Ectodermal cell (in vitro differentiated cells): ENCODE measurements around the gene KIFAP3. TPM values are rescaled to one million over a fixed set of nuclear protein-coding genes. Genes with fewer than 3 reads are reported as not detected.
A peak's percentile ranks its signal among the peaks of the same experiment; 100 is the strongest.
"Not testable (repeated sequence)": the region's sequence is repeated elsewhere in the genome, so short reads cannot be mapped to it uniquely, and the experiment has no call there.

Source experiments
- H3K27ac ChIP-seq: 2 replicates; pipeline ENCODE4 v1.7.0; 2013; ENCODE audit warnings: mild to moderate bottlenecking, low read depth, low read length; ENCODE audit not compliant: insufficient read depth, poor library complexity, severe bottlenecking
- H3K27me3 ChIP-seq: 2 replicates; pipeline ENCODE4 v1.7.0; 2013; ENCODE audit warnings: mild to moderate bottlenecking, low read length; ENCODE audit not compliant: insufficient read depth, control insufficient read depth, poor library complexity, severe bottlenecking
- H3K36me3 ChIP-seq: one replicate; pipeline ENCODE4 v1.7.0; 2013; ENCODE audit warnings: low read length; ENCODE audit not compliant: control insufficient read depth, insufficient read depth
- H3K4me1 ChIP-seq: one replicate; pipeline ENCODE4 v1.7.0; 2013; ENCODE audit warnings: low read length; ENCODE audit not compliant: control insufficient read depth, insufficient read depth
- H3K4me3 ChIP-seq: 2 replicates; pipeline ENCODE4 v1.7.0; 2013; ENCODE audit warnings: low read depth, low read length, control low read depth; ENCODE audit not compliant: insufficient read depth
- H3K9me3 ChIP-seq: 2 replicates; pipeline ENCODE4 v1.7.0; 2013; ENCODE audit warnings: mild to moderate bottlenecking, low read length, moderate library complexity; ENCODE audit not compliant: control insufficient read depth
- WGBS, 2 experiments: methylation state at CpG; one replicate each; pipeline ENCODE4 v1.1.7; 2013; ENCODE audit warnings: missing lambda C conversion rate in 2 of 2; 5-methylcytosine and 5-hydroxymethylcytosine counted together
- polyA plus RNA-seq, 4 experiments: library from polyadenylated mRNA; stranded (reverse); fragments of 50-300 nt; gene quantifications; one replicate each; pipeline ENCODE4 v1.2.3, GENCODE V29; 2013

KIFAP3 gene
- 14.5 TPM for polyA plus RNA-seq (2013, experiment 1 of 4)
- polyA plus RNA-seq (2013, experiment 2 of 4), result 13.4 TPM
- 13.1 TPM for polyA plus RNA-seq (2013, experiment 3 of 4)
- 13.9 TPM for polyA plus RNA-seq (2013, experiment 4 of 4)

DNA sequence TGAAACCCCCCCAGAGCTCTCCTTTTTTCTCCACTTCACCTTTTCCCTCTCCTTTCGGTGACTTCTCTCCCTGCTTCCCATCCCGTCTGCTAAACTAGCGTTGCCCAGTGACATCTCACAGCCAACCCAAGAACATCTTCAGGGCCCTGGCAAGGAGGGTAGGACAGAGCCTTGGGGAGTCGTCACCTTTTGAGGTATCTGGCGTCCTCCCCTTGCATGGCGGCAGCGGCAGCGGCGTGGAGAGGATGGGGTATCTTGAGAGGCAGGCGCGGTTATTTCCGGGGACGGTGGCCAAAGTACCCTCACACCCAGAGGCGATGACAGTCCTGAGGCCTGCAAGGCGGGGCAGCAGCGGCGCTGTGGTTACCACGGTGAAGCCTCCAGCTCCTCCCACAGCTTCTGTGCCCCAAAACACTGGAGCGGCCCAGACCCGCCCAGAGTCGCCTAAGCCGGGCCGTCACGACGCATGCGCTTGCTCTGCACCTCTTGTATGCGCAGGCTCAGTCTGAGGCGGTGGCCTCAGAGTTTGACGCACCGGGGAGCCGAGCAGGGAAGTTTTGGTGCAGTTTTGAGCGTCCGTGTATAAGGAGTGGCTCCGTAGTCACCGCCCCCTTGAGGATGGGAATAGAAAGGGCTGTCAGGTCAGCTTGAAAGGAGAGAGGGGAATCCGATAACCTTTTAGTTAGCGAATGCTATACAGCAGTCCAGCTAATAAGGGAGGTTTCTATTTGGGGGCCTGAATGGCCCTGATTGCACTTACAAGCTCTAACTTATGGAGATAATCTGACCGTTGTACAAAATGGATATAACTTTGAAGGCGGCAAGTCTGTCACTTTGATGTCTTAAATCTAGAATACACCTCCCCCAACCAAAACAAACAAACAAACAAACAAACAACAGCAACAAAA is at the start of gene KIFAP3:
TSS of gene KIFAP3 (minus strand) at position 446 of the 908 bp plus-strand sequence. CDS start at position 218, 228 bp downstream.
- Histone ChIP-seq H3K36me3 (no peaks in the 10 kb centered on the region), H3K27me3 (no peaks in the 10 kb centered on the region), H3K4me3 (peak within 1 kb of the TSS; percentile 74), H3K9me3 (no peaks in the 10 kb centered on the region), H3K4me1 (no peaks in the 10 kb centered on the region), H3K27ac (no peak within 1 kb of the TSS)
- WGBS, 2 experiments, result 1 to 3% methylated on average over 37 to 39 of the region's 39 CpGs

DNA sequence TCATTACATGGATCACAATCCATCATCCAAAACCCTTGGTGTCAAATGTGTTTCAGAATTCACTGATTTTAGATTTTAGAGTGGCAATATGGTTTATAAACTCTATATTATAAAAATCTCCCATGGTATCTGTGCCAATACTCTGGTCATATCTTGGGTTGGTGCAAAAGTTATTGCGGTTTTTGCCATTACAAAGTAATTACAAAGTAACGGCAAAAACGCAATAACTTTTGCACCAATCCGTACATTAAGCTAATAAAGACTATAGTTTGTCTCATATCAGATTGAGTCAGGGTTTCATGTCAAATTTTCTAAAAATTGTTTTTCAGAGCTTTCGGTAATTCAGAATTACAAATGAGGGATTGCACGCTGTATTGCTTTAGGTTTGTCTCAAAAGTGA is 47.9 kb upstream of the KIFAP3 start:
- Histone ChIP-seq H3K4me3 (no peak overlapping the region), H3K9me3 (no peaks in the 10 kb centered on the region), H3K27me3 (no peaks in the 10 kb centered on the region), H3K27ac (no peak overlapping the region), H3K4me1 (peaks cover 9% of the 10 kb centered on the region), H3K36me3 (no peaks in the 10 kb centered on the region)
- WGBS, 2 experiments, result 90 to 99% methylated on average over 6 of the region's 6 CpGs

DNA sequence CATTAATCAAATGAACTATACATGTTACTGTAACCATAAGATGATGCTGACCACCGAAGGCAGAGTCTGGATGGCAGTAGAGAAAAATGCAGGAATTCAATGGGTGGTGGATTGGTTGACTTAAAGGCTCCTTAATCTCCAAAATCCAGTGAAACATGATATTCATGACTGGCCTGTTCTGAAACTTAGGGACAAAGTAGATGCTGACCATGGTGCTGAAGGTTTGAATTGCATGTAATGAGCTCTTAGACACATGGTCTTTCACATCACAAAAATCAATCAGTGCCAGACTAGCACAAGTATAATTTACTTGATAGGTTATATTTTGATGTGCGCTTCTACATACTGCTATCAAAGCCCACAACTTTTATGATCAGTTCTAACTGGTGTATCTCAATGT is 40.4 kb upstream of the KIFAP3 start:
- Histone ChIP-seq H3K4me3 (no peak overlapping the region), H3K9me3 (no peaks in the 10 kb centered on the region), H3K4me1 (no peaks in the 10 kb centered on the region), H3K27me3 (no peaks in the 10 kb centered on the region), H3K36me3 (no peaks in the 10 kb centered on the region), H3K27ac (no peak overlapping the region)
- WGBS, 2 experiments, result 66 to 87% methylated on average over 1 to 2 of the region's 2 CpGs

DNA sequence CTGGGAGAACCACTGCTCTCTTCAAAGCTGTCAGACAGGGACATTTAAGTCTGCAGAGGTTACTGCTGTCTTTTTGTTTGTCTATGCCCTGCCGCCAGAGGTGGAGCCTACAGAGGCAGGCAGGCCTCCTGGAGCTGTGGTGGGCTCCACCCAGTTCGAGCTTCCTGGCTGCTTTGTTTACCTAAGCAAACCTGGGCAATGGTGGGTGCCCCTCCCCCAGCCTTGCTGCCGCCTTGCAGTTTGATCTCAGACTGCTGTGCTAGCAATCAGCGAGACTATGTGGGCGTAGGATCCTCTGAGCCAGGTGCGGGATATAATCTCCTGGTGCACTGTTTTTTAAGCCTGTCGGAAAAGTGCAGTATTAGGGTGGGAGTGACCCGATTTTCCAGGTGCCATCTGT is 38.6 kb upstream of the KIFAP3 start:
- H3K27me3 ChIP-seq, H3K36me3 ChIP-seq, H3K4me1 ChIP-seq, H3K4me3 ChIP-seq, H3K9me3 ChIP-seq, H3K27ac ChIP-seq: not testable (repeated sequence)
- WGBS, 2 experiments, result 90% methylated on average over 8 of the region's 8 CpGs

DNA sequence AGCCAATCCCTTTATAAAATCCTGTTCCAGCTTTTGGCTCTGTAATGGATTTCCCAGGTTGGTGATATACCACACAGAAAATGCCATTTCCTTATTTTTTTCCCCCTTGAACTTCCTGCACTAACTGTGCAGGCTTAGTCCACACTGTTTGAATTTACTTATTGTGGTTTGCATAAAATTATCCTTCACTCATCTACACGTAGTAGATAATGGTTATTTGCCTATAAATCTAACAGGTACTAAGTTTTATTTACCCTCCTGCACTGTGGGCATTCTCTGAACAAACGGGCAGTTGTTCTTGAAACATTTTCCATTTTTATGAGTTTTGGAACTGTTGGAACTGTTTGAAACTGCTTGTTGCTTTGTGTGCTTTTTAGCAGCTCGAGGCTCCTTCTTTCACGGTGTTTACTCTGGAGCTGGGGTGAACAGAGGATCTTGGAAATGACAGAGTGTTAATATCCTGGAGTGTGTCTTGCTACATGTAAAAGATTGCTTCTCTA is 23.0 kb upstream of the KIFAP3 start:
- H3K27ac ChIP-seq, result no peak overlapping the region
- H3K4me1 ChIP-seq, result no peaks in the 10 kb centered on the region
- no peaks in the 10 kb centered on the region for H3K9me3 ChIP-seq
- no peaks in the 10 kb centered on the region for H3K27me3 ChIP-seq
- H3K36me3 ChIP-seq, result no peaks in the 10 kb centered on the region
- no peak overlapping the region for H3K4me3 ChIP-seq
- 89 to 93% methylated on average over 4 of the region's 4 CpGs for WGBS, 2 experiments

DNA sequence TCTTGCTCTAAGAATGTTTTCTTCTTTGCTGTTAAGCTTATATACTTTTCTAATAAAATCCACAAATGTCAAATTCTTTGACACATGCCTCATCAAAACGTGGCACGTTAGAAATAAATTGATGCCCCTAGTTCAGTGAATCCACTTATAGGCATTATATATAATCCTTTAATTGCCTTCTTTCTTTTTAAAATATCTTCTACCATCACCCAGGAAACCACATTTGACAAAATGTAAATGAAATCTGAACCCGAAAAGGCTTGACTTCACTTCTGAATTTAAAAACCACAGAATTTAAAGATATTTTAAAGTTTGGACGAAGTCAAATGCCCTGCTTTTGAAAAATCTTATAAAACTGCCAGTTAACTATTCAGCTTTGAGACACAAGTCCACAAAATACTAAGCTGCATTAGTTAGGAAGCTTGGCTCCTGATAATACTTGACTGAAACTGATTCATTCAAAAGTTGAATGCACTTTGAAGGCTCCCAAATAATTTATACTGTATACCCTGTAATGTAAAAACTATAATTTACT is 22.4 kb upstream of the KIFAP3 start:
- 75 to 91% methylated on average over 2 to 4 of the region's 4 CpGs for WGBS, 2 experiments
- H3K9me3 ChIP-seq, result no peaks in the 10 kb centered on the region
- H3K4me3 ChIP-seq, result no peak overlapping the region
- no peak overlapping the region for H3K27ac ChIP-seq
- H3K27me3 ChIP-seq, result no peaks in the 10 kb centered on the region
- H3K4me1 ChIP-seq, result no peaks in the 10 kb centered on the region
- H3K36me3 ChIP-seq, result no peaks in the 10 kb centered on the region

DNA sequence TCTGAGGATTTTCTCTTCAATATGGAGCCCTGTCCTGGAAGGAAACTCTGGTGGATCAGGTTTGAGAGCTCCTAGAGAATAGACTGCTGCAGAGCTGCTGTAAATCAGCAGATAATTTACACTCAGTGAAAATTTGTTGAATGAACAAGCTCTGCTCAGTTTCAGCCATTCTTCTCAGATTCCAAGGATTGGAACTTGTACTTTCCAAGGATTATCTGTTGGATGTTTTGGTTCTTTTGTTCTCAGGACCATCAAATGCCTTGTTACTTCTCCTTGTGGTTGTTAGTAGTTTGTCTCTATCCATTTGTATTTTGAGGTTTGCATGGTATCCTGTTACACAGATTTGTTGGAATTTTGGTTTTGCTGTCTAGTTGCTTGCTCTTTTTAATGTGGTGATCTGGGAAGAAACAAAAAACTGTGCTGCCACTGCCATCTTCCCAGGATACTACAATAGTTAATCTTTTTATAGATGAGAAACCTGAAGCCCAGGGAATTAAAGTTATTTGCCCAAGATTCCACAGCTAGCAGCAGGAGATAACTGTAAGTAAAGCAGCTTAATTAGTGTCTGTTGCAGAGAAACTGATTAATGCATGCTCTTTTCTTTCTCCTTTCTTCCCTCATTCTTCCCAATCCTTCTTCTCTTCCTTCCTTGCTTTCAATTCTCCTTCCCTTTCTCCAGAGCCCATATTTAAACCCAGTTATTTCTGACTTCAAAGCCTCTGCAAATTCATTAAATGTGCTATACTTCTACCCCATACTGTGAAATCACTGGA is 21.7 kb upstream of the KIFAP3 start:
- no peaks in the 10 kb centered on the region for H3K36me3 ChIP-seq
- H3K27ac ChIP-seq, result peak overlapping the region; percentile 18
- H3K4me1 ChIP-seq, result no peaks in the 10 kb centered on the region
- no peak overlapping the region for H3K4me3 ChIP-seq
- H3K27me3 ChIP-seq, result no peaks in the 10 kb centered on the region
- no peaks in the 10 kb centered on the region for H3K9me3 ChIP-seq

DNA sequence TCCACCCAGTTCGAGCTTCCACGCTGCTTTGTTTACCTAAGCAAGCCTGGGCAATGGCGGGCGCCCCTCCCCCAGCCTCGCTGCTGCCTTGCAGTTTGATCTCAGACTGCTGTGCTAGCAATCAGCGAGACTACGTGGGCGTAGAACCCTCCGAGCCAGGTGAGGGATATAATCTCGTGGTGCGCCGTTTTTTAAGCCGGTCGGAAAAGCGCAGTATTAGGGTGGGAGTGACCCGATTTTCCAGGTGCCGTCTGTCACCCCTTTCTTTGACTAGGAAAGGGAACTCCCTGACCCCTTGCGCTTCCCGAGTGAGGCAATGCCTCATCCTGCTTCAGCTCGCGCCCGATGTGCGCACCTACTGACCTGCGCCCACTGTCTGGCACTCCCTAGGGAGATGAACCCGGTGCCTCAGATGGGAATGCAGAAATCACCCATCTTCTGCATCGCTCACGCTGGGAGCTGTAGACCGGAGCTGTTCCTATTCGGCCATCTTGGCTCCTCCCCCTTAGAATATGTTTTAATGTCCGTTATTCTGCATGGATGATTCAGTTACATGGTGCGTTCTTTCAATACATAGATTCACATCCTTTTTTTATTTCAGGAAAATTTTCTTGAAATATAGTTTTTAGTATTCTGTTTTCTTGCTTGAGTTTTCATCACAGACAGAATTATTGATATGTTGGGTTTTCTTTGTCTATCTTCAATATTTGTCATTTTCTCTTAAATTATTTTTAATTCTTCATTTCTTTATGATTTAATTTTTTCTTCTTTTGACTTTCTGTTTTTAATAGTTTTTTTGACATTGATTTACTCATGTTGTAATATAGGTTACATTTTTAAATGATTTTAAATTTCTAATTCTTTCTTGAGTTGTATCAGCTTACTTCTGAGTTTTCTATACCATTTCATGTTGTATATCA is 20.5 kb upstream of the KIFAP3 start:
- H3K4me3 ChIP-seq, H3K27ac ChIP-seq, H3K27me3 ChIP-seq, H3K4me1 ChIP-seq, H3K36me3 ChIP-seq, H3K9me3 ChIP-seq: not testable (repeated sequence)
- WGBS, 2 experiments, result 71 to 74% methylated on average over 28 to 30 of the region's 31 CpGs

DNA sequence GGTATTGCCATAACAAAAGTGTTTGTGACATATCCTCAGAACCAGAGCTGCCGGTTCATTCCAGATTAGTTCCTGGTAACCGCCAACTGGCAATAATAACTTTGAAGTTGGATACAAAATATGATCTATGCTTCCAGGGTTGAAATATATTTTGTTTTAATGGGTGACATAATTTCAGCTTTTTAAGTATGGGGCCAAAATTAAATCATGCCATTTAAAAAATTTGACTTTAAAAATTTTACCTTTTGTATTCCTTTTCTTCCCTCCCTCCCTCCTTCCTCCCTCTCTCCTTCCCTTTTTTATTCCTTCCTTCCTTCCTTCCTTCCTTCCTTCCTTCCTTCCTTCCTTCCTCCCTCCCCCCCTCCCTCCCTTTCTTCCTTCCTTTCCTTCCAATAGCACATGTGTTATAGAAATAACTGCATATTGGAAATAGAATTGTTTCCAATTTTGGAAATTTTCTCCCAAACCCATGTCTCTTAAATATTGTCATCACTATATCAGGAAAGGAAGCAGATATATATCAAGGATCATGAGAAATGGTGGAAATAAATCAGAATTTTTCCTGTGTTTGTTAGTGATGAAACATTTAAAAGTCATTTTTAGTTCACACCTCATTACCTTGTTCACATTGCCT is 12.0 kb upstream of the KIFAP3 start:
- H3K36me3 ChIP-seq, result no peaks in the 10 kb centered on the region

More for the DNA sequence above, 12.0 kb upstream of the KIFAP3 start:
- no peaks in the 10 kb centered on the region for H3K27me3 ChIP-seq
- no peak overlapping the region for H3K4me3 ChIP-seq
- H3K9me3 ChIP-seq, result no peaks in the 10 kb centered on the region
- H3K4me1 ChIP-seq, result no peaks in the 10 kb centered on the region
- H3K27ac ChIP-seq, result no peak overlapping the region
- WGBS, 2 experiments, result 84 to 90% methylated on average over 2 of the region's 2 CpGs
